Measurements from ENCODE around the gene ATXN1. TPM values are rescaled to one million over a fixed set of nuclear protein-coding genes. Genes with fewer than 3 reads are reported as not detected.

The ATXN1 gene
- polyA plus RNA-seq, 3 donors from 2014 or later: 6.9 to 14.7 (median 8.0) TPM

GRCh38 chr6:16651871-16652270 is 109.4 kb downstream of the ATXN1 start:
- Mint-ChIP-seq H3K27me3 (ENCODE audit: low read depth in 3 of 3) (no peaks in the 10 kb centered on the region), H3K9me3 (no peaks in the 10 kb centered on the region), H3K4me1 (peaks cover 45 to 50% of the 10 kb centered on the region in 2 donors), H3K27ac (peak overlapping the region; percentile 36 to 88 (median 72)), H3K4me3 (peak overlapping the region; percentile 36 to 74 (median 46)), H3K36me3 (peaks cover 6 to 15% (median 9%) of the 10 kb centered on the region in 3 donors)
- peak; percentile 6 to 64 (median 26) for DNase-seq

GRCh38 chr6:16649890-16650289 is 111.4 kb downstream of the ATXN1 start:
- peaks cover 1 to 7% (median 4%) of the 10 kb centered on the region in 3 donors for H3K36me3 Mint-ChIP-seq
- H3K9me3 Mint-ChIP-seq: no peaks in the 10 kb centered on the region
- no peak for DNase-seq
- no peak overlapping the region for H3K27ac Mint-ChIP-seq
- H3K27me3 Mint-ChIP-seq (ENCODE audit: low read depth in 3 of 3): peaks cover 0 to 2% (median 0%) of the 10 kb centered on the region in 3 donors
- peaks cover 40 to 45% of the 10 kb centered on the region in 2 donors for H3K4me1 Mint-ChIP-seq
- H3K4me3 Mint-ChIP-seq: no peak overlapping the region

GRCh38 chr6:16649241-16649640 is 112.0 kb downstream of the ATXN1 start:
- no peak for DNase-seq
- H3K36me3 Mint-ChIP-seq: peaks cover 0 to 5% (median 0%) of the 10 kb centered on the region in 3 donors
- H3K4me1 Mint-ChIP-seq: peaks cover 33 to 38% of the 10 kb centered on the region in 2 donors
- no peaks in the 10 kb centered on the region for H3K9me3 Mint-ChIP-seq
- H3K27me3 Mint-ChIP-seq (ENCODE audit: low read depth in 3 of 3): peaks cover 0 to 4% (median 0%) of the 10 kb centered on the region in 3 donors
- no peak overlapping the region for H3K27ac Mint-ChIP-seq
- no peak overlapping the region for H3K4me3 Mint-ChIP-seq

GRCh38 chr6:16648003-16648402 is 113.3 kb downstream of the ATXN1 start:
- Mint-ChIP-seq H3K4me1 (peaks cover 22 to 26% of the 10 kb centered on the region in 2 donors), H3K27ac (no peak overlapping the region), H3K4me3 (no peak overlapping the region), H3K27me3 (ENCODE audit: low read depth in 3 of 3) (peaks cover 0 to 4% (median 0%) of the 10 kb centered on the region in 3 donors), H3K9me3 (no peaks in the 10 kb centered on the region), H3K36me3 (peaks cover 0 to 8% (median 8%) of the 10 kb centered on the region in 3 donors)
- no peak for DNase-seq

GRCh38 chr6:16647422-16647821 is 113.8 kb downstream of the ATXN1 start:
- H3K27me3 Mint-ChIP-seq (ENCODE audit: low read depth in 3 of 3): peaks cover 0 to 4% (median 0%) of the 10 kb centered on the region in 3 donors
- peaks cover 0 to 8% (median 8%) of the 10 kb centered on the region in 3 donors for H3K36me3 Mint-ChIP-seq
- H3K27ac Mint-ChIP-seq: no peak overlapping the region
- no peaks in the 10 kb centered on the region for H3K9me3 Mint-ChIP-seq
- no peak overlapping the region for H3K4me3 Mint-ChIP-seq
- DNase-seq: no peak
- H3K4me1 Mint-ChIP-seq: peaks cover 16 to 20% of the 10 kb centered on the region in 2 donors

- Mint-ChIP-seq H3K4me3 (no peak overlapping the region), H3K9me3 (no peaks in the 10 kb centered on the region), H3K27me3 (ENCODE audit: low read depth in 3 of 3) (peaks cover 0 to 4% (median 0%) of the 10 kb centered on the region in 3 donors), H3K4me1 (no peaks in the 10 kb centered on the region), H3K36me3 (peaks cover 0 to 17% (median 11%) of the 10 kb centered on the region in 3 donors), H3K27ac (peak overlapping the region in 1 of 6 donors; percentile 14)
- no peak for DNase-seq
These were observed 116.6 kb downstream of the ATXN1 start for GRCh38 chr6:16644540-16645250.

- H3K27me3 Mint-ChIP-seq (ENCODE audit: low read depth in 3 of 3): peaks cover 0 to 7% (median 0%) of the 10 kb centered on the region in 3 donors
- H3K9me3 Mint-ChIP-seq: no peaks in the 10 kb centered on the region
- no peak for DNase-seq
- no peak overlapping the region for H3K4me3 Mint-ChIP-seq
- no peak overlapping the region for H3K27ac Mint-ChIP-seq
- peaks cover 0 to 20% (median 17%) of the 10 kb centered on the region in 3 donors for H3K36me3 Mint-ChIP-seq
- H3K4me1 Mint-ChIP-seq: peaks cover 4 to 6% of the 10 kb centered on the region in 2 donors
These were observed 121.4 kb downstream of the ATXN1 start for GRCh38 chr6:16639684-16640480.

- peaks cover 0 to 6% (median 0%) of the 10 kb centered on the region in 3 donors for H3K27me3 Mint-ChIP-seq (ENCODE audit: low read depth in 3 of 3)
- peaks cover 19 to 21% of the 10 kb centered on the region in 2 donors for H3K4me1 Mint-ChIP-seq
- no peak overlapping the region for H3K27ac Mint-ChIP-seq
- no peak for DNase-seq
- H3K36me3 Mint-ChIP-seq: peaks cover 0 to 17% (median 9%) of the 10 kb centered on the region in 3 donors
- H3K9me3 Mint-ChIP-seq: no peaks in the 10 kb centered on the region
- no peak overlapping the region for H3K4me3 Mint-ChIP-seq
These were observed 123.6 kb downstream of the ATXN1 start for GRCh38 chr6:16637635-16638034.

GRCh38 chr6:16635810-16636602 is 125.3 kb downstream of the ATXN1 start:
- no peaks in the 10 kb centered on the region for H3K9me3 Mint-ChIP-seq
- no peak for DNase-seq
- H3K4me1 Mint-ChIP-seq: peaks cover 19 to 21% of the 10 kb centered on the region in 2 donors
- H3K36me3 Mint-ChIP-seq: peaks cover 0 to 14% (median 3%) of the 10 kb centered on the region in 3 donors
- H3K4me3 Mint-ChIP-seq: no peak overlapping the region
- H3K27me3 Mint-ChIP-seq (ENCODE audit: low read depth in 3 of 3): peaks cover 0 to 6% (median 0%) of the 10 kb centered on the region in 3 donors
- H3K27ac Mint-ChIP-seq: no peak overlapping the region

- H3K4me3 Mint-ChIP-seq: no peak overlapping the region
- peak overlapping the region in 1 of 6 donors; percentile 31 for H3K27ac Mint-ChIP-seq
- H3K9me3 Mint-ChIP-seq: no peaks in the 10 kb centered on the region
- peaks cover 19 to 21% of the 10 kb centered on the region in 2 donors for H3K4me1 Mint-ChIP-seq
- peaks cover 0 to 6% (median 0%) of the 10 kb centered on the region in 3 donors for H3K27me3 Mint-ChIP-seq (ENCODE audit: low read depth in 3 of 3)
- H3K36me3 Mint-ChIP-seq: peaks cover 0 to 14% (median 3%) of the 10 kb centered on the region in 3 donors
- no peak for DNase-seq
These were observed 125.9 kb downstream of the ATXN1 start for GRCh38 chr6:16635291-16635809.

- peaks cover 0 to 19% (median 7%) of the 10 kb centered on the region in 3 donors for H3K36me3 Mint-ChIP-seq
- peaks cover 0 to 6% (median 0%) of the 10 kb centered on the region in 3 donors for H3K27me3 Mint-ChIP-seq (ENCODE audit: low read depth in 3 of 3)
- no peak overlapping the region for H3K4me3 Mint-ChIP-seq
- peak overlapping the region in 2 of 6 donors; percentile 17 to 27 for H3K27ac Mint-ChIP-seq
- H3K4me1 Mint-ChIP-seq: peaks cover 19 to 21% of the 10 kb centered on the region in 2 donors
- H3K9me3 Mint-ChIP-seq: no peaks in the 10 kb centered on the region
- no peak for DNase-seq
These were observed 126.4 kb downstream of the ATXN1 start for GRCh38 chr6:16634855-16635254.

- Mint-ChIP-seq H3K36me3 (peaks cover 2 to 15% (median 7%) of the 10 kb centered on the region in 3 donors), H3K4me3 (no peak overlapping the region), H3K4me1 (peaks cover 19 to 21% of the 10 kb centered on the region in 2 donors), H3K27ac (peak overlapping the region in 3 of 6 donors; percentile 1 to 8 (median 5)), H3K9me3 (no peaks in the 10 kb centered on the region), H3K27me3 (ENCODE audit: low read depth in 3 of 3) (peaks cover 0 to 6% (median 0%) of the 10 kb centered on the region in 3 donors)
- no peak for DNase-seq
These were observed 127.3 kb downstream of the ATXN1 start for GRCh38 chr6:16633961-16634360.

GRCh38 chr6:16633465-16633864 is 127.8 kb downstream of the ATXN1 start:
- Mint-ChIP-seq H3K27ac (peak overlapping the region in 1 of 6 donors; percentile 5), H3K4me3 (no peak overlapping the region), H3K9me3 (no peaks in the 10 kb centered on the region), H3K36me3 (peaks cover 7 to 16% (median 7%) of the 10 kb centered on the region in 3 donors), H3K27me3 (ENCODE audit: low read depth in 3 of 3) (peaks cover 0 to 6% (median 0%) of the 10 kb centered on the region in 3 donors), H3K4me1 (peaks cover 19 to 21% of the 10 kb centered on the region in 2 donors)
- no peak for DNase-seq
